ENCODE results near the gene TMEM221.

The TMEM221 gene

GRCh38 chr19:17405250-17406045 is 43.0 kb downstream of the TMEM221 start, which contains the start of gene BST2:
BST2 (minus strand) TSS chr19:17405630; CDS start chr19:17405575, 55 bp downstream.
- TF ChIP-seq, protein P1, sequence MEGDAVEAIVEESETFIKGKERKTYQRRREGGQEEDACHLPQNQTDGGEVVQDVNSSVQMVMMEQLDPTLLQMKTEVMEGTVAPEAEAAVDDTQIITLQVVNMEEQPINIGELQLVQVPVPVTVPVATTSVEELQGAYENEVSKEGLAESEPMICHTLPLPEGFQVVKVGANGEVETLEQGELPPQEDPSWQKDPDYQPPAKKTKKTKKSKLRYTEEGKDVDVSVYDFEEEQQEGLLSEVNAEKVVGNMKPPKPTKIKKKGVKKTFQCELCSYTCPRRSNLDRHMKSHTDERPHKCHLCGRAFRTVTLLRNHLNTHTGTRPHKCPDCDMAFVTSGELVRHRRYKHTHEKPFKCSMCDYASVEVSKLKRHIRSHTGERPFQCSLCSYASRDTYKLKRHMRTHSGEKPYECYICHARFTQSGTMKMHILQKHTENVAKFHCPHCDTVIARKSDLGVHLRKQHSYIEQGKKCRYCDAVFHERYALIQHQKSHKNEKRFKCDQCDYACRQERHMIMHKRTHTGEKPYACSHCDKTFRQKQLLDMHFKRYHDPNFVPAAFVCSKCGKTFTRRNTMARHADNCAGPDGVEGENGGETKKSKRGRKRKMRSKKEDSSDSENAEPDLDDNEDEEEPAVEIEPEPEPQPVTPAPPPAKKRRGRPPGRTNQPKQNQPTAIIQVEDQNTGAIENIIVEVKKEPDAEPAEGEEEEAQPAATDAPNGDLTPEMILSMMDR (conservative IDR thresholded peaks at IDR 0.05; ENCODE audit: low read depth, low read length): no peak
- peak; percentile 76 for DNase-seq (ENCODE audit: low read depth)
- H3K4me3 ChIP-seq (ENCODE audit: low read depth, low read length): no peak within 1 kb of the TSS

GRCh38 chr19:17404621-17405249 is 43.7 kb downstream of the TMEM221 start:
- no peak for DNase-seq (ENCODE audit: low read depth)
- TF ChIP-seq, protein P1 (conservative IDR thresholded peaks at IDR 0.05; ENCODE audit: low read depth, low read length): no peak

GRCh38 chr19:17404015-17404414 is 44.5 kb downstream of the TMEM221 start:
- DNase-seq (ENCODE audit: low read depth): no peak
- H3K4me3 ChIP-seq (ENCODE audit: low read depth, low read length): no peak overlapping the region
- TF ChIP-seq, protein P1 (conservative IDR thresholded peaks at IDR 0.05; ENCODE audit: low read depth, low read length): no peak

More at GRCh38 chr19:17404621-17405249, 43.7 kb downstream of the TMEM221 start:
- H3K4me3 ChIP-seq (ENCODE audit: low read depth, low read length): no peak overlapping the region

DNA sequence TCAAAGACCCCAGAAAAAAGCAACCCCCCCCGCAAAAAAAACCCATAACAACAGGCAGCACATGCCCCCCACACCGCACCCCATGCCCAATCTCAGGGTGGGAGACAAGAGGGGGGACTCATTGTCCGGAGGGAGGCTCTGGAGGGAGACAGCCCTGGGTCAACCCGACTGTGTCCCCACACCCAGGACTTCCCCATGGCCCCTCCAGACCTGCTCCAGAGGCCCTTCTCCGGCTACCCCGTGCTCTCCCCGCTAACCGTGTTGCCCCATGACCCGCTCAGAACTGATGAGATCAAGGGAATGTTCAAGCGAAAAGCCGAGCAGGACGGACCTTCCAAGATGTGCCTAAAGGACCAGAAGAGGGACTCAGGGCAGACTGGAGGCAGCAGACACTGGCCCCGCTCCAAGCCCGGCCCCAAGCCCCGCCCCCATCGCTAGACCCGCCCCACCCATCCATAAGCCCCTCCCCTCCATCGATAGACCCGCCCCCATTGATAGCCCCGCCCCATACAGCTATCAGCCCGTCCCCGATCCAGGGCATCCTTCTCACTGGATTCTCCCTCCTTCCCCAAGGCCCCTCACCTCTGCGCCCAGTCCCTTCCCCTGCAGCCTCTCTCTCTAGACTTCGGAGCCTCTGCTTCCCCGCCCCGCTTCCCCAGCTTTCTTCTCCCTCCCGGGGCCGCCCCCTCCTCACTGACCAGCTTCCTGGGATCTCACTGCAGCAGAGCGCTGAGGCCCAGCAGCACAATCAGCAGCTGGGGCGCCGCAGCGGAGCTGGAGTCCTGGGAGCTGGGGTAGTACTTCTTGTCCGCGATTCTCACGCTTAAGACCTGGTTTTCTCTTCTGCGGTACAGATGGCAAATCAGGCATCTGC is 45.2 kb downstream of the TMEM221 start:
- TF ChIP-seq, protein P1 (conservative IDR thresholded peaks at IDR 0.05; ENCODE audit: low read depth, low read length): no peak
- DNase-seq (ENCODE audit: low read depth): peak; percentile 46
- peak overlapping the region; percentile 28 for H3K4me3 ChIP-seq (ENCODE audit: low read depth, low read length)

DNA sequence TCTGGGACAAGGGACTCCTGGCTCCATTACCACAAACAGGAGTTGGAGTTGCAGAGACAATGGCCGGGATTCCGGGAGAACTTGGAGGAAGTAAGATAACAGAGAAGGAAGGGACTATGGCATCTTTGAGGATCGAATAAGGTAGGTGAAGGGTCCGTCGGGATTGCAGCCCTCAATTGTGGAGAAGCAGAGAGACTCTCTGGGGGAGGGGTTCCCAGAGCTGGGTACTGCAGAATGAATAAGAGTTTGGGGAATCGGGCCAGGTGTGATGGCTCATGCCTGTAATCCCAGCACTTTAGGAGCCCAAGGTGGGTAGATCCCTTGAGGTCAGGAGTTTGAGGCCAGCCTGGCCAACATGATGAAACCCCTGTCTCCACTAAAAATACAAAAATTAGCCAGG is 46.8 kb downstream of the TMEM221 start:
- no peak overlapping the region for H3K4me3 ChIP-seq (ENCODE audit: low read depth, low read length)
- no peak for DNase-seq (ENCODE audit: low read depth)
- TF ChIP-seq, protein P1 (conservative IDR thresholded peaks at IDR 0.05; ENCODE audit: low read depth, low read length): no peak

DNA sequence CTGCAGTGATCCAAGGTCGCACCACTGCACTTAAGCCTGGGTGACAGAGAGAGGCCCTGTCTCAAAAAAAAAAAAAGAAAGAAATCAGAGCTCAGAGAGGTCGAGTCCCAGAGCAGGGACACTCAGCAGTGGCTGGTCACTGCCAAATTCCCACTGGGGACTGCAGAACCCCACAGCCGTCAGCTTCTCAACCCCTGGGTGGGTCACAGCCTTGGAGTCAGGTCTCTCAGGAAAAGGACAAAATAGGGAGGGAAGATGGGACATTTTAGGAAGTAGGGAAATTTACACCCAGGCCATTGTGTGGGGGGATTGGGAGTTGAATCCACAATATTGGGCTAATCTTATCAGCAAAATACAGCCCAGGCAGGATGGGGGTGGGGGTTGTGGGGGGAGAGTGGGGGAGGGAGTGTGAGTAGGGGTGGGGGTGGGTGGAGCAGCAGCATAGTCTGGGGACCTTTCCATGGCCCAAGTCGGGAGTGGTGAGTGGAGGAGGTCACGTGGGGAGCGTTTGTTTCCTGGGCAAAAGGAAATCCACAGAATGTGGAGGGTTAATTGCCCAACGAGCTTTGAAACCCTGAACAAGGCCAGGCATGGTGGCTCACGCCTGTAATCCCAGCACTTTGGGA is 49.5 kb downstream of the TMEM221 start:
- TF ChIP-seq, protein P1 (conservative IDR thresholded peaks at IDR 0.05; ENCODE audit: low read depth, low read length): no peak

More for the DNA sequence above, 49.5 kb downstream of the TMEM221 start:
- DNase-seq (ENCODE audit: low read depth): no peak
- H3K4me3 ChIP-seq (ENCODE audit: low read depth, low read length): no peak overlapping the region
